ENCODE data around the gene ORC1.

ORC1 gene

DNA sequence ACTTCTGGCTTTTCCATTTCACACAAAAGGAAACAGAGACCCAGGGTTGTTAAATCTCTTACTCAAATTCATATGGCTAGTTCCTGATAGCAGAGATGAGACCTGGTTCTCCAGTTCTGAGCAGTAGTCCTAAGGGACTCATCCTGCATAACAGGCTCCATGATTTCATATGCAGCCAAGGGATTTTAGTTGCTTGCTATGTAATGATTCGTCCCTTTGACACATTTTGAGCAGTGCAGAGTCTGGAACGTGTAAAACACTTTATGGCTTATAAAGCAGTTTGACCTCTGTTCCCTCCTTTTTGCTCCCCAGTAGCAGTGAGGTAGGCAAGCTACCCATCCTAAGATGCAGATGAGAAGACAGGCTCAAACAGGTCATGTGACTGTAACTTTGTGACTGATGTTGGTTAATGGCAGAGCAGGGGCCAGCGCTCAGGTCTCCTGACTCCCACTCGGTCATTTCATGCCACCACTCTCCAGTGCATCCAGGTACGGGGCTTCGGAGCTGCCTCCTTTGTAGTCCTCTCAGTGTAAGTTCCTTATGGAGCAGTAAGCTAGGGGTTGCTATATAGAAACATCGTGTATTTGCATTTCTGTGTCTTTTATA is 62.5 kb downstream of the ORC1 start:
- no peak for DNase-seq (ENCODE audit: low spot score)

DNA sequence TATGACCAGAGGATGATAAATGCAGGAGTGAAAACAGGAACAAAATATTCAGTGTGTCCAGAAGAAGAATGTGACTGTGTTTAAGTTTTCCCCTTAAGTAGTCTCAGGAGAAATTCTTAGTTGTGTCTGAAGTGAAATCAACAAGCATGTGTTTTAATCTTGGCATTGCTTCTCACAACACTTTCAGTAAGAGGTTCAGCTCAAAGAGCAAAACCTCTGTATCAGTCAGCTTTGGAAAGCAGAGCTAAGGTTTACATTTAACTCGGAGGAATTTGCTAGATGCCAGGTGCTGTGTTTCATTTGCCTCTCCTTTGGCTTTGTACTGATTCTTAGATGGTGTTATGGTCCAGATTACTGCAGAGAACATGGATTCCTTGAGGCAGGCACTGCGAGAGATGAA is 66.8 kb downstream of the ORC1 start:
- no peak for DNase-seq (ENCODE audit: low spot score)

DNA sequence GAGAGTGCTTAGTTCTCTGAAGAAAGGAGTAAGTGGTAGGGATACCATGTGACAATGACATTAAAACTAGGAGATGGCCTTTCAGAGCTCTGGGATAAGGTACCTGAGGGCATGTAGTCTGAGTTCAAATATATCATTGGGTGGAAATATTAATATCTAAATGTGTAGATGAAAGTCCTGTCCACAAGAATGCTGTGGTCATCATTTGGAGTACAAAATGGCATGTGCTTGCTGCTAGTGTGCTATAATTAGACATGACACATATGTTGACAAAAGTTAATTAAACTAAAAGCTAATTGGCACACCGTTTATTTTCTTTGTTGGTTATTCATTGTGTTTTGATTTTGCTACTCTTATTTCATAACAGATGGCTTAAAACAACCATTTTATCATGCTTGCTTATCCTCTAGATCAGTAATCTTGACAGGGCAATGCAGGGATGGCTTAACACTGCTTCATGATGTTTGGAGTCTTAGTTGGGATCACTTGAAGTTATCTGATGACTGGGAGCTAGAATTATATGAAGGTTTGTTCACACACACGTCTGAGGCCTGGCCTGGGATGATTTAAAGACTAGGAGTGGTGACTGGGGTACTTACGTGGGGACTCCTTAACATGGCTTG is 69.2 kb downstream of the ORC1 start:
- DNase-seq (ENCODE audit: low spot score), result no peak

DNA sequence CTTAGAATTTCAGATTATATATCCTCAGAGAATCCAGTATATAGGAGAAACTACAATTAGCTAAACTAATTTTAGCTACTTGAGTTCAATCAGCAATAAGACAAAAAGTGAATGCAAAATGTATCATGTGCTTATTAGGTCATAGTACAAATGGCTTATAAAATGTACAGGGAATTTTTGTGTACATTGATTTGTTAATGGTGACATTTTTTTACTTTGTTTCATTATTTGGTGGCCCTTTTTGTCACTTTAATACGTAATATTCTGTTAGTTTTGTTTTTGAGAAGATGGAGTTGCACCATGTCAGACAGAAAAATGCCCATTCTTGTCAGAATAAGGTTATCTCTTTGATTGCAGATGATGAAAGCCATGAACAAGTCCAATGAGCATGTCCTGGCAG is 71.8 kb downstream of the ORC1 start:
- no peak for DNase-seq (ENCODE audit: low spot score)

DNA sequence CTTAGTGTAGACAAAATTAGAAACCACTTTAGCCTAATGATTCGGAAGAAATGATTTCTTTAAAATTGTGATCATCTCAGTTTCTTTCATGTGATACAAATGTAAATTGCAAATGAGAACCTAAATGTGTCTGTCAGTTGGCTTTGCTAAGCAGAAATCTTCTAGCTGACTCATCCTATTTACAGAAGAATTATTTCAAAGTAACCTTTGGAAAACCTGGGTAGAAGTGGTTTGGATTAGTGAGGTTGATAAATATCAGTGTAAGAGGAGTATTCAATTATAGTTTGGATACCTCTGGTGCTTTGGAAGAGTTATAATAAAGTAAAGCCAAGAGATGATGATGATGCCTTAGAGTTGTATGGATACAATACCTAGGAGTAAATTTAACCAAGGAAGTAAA is 75.6 kb downstream of the ORC1 start:
- DNase-seq (ENCODE audit: low spot score), result no peak

DNA sequence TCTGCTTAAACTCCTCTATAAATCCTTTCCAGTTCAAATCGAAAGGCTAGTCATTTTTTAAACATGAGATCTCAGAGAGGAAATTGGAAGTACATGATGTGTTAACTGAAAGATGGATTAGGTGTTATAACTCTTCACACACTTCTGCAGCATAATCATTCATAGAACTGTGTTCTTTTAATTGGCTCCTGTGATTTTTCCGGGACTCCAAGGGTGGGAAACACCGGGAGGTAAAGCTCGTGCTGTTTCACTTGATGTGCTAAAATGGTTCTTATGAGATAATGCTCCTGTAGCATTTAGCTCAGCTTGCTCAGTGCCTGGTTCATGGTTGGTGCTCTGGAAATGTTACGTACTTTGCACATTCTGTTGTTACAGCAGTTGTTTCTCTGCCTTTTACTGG is 78.4 kb downstream of the ORC1 start:
- no peak for DNase-seq (ENCODE audit: low spot score)

DNA sequence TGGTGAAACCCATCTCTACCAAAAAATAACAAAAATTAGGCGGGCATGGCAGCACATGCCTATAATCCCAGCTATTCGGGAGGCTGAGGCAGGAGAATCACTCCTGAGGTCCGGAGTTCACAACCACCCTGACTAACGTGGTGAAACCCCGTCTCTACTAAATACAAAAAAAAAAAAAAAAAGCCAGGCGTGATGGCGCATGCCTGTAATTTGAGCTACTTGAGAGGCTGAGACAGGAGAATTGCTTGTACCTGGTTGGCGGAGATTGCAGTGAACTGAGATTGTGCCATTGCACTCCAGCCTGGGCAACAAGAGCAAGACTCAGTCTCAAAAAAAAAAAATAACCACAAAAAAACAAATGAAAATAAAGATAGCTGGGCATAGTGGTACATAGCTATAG is 80.5 kb downstream of the ORC1 start:
- DNase-seq (ENCODE audit: low spot score), result no peak
